K562 (cell line): Measurements from ENCODE around the gene FKBP2. TPM values are rescaled to one million over a fixed set of nuclear protein-coding genes. Genes with fewer than 3 reads are reported as not detected.

Source experiments
- ATF2 ChIP-seq: sonication (generic); formaldehyde crosslinking; IDR thresholded peaks from 2 replicates; pipeline ENCODE4 v1.8.1; 2022; ENCODE audit warnings: missing genetic modification reagents
- CBX1 ChIP-seq: sonication (generic); IDR thresholded peaks from 2 replicates; pipeline ENCODE4 v1.6.1; 2016; ENCODE audit warnings: antibody characterized with exemption, low read depth, mild to moderate bottlenecking
- CHCHD3 ChIP-seq: fragments of 250-450 bp; sonication (Bioruptor Pico); IDR thresholded peaks from 2 replicates; pipeline ENCODE4 v2.1.2; 2022; ENCODE audit warnings: mild to moderate bottlenecking
- HBP1 ChIP-seq: fragments of 450-650 bp; formaldehyde crosslinking; IDR thresholded peaks from 2 replicates; pipeline ENCODE4 v1.4.0; 2022; ENCODE audit warnings: missing genetic modification characterization
- HNRNPL ChIP-seq: fragments of 200-400 bp; formaldehyde crosslinking; IDR thresholded peaks from 2 replicates; pipeline ENCODE4 v1.6.1; 2017; ENCODE audit warnings: low read depth, mild to moderate bottlenecking, low read length
- JUNB ChIP-seq: fragments of 450-650 bp; formaldehyde crosslinking; conservative IDR thresholded peaks from 2 replicates; pipeline ENCODE4 v1.4.0; 2020; ENCODE audit warnings: mild to moderate bottlenecking
- KDM2B ChIP-seq: fragments of 250-450 bp; sonication (Bioruptor Pico); IDR thresholded peaks from 2 replicates; pipeline ENCODE4 v1.8.0; 2021; ENCODE audit warnings: mild to moderate bottlenecking, moderate library complexity
- KDM4B ChIP-seq, 2 experiments: fragments of 450-650 bp in 1 of 2; sonication (generic) in 1 of 2; IDR thresholded peaks; 2 replicates each; pipeline ENCODE4 v1.6.1; 2016 to 2017; ENCODE audit warnings: borderline replicate concordance in 2 of 2, antibody characterized with exemption in 1 of 2, low read depth in 1 of 2, mild to moderate bottlenecking in 1 of 2
- NONO ChIP-seq, 2 experiments: fragments of 200-400 bp in 1 of 2; fragments of 450-650 bp in 1 of 2; formaldehyde crosslinking in 1 of 2; IDR thresholded peaks; 2 replicates each; pipeline ENCODE4 v1.6.1; 2017; ENCODE audit warnings: low read depth in 2 of 2, mild to moderate bottlenecking in 2 of 2, moderate library complexity in 2 of 2, low read length in 1 of 2
- RNF219 ChIP-seq: fragments of 250-450 bp; sonication (Bioruptor Pico); IDR thresholded peaks from 2 replicates; pipeline ENCODE4 v1.5.0; 2022; ENCODE audit warnings: mild to moderate bottlenecking
- ZBTB12 ChIP-seq: fragments of 250-450 bp; sonication (Bioruptor Pico); IDR thresholded peaks from 2 replicates; pipeline ENCODE4 v1.4.0; 2020
- ZNF384 ChIP-seq: IDR thresholded peaks from 2 replicates; pipeline ENCODE4 v1.6.1; 2012; ENCODE audit warnings: low read depth, low read length, improper control_type of control experiment
- ZNF518B ChIP-seq: fragments of 250-450 bp; sonication (Bioruptor Pico); IDR thresholded peaks from 2 replicates; pipeline ENCODE4 v1.5.0; 2021; ENCODE audit warnings: mild to moderate bottlenecking, moderate library complexity
- polyA plus RNA-seq, 8 experiments: library from polyadenylated mRNA; depleted of rRNA in 4 of 8; stranded (reverse) in 5 of 8; unstranded in 3 of 8; fragments of >200 nt; fragmentation: Nextera tagmentation in 2 of 8; fragmentation: Illumina TruSeq in 1 of 8; extraction: Ambion mirVana in 2 of 8; extraction: Trizol in 1 of 8; gene quantifications; 2 replicates each; pipeline versions ENCODE4 v1.2.1 to v1.2.3, GENCODE V29; 2011 to 2014; ENCODE audit warnings: inconsistent platforms in 1 of 8, missing spikeins in 1 of 8
- total RNA-seq, 7 experiments: library from RNA; depleted of rRNA in 6 of 7; stranded (reverse); fragments of >200 nt in 6 of 7; fragmentation: Illumina TruSeq in 2 of 7; extraction: Trizol in 2 of 7; gene quantifications; 2 replicates each; pipeline versions ENCODE4 v1.2.1 to v1.2.3, GENCODE V29; 2011 to 2021; ENCODE audit warnings: low replicate concordance in 1 of 7

The FKBP2 gene
- total and polyA plus RNA-seq, 9 of the 15 experiments (the other 6 are each of a cell fraction or from before 2014, with no cell fraction given): 3.5 to 151 (median 58.1) TPM

- no peak for TF ChIP-seq HBP1 (CRISPR knock-in tag)
- TF ChIP-seq JUNB (CRISPR knock-in tag): no peak
- TF ChIP-seq ATF2: no peak
- no peak for TF ChIP-seq ZNF384
- TF ChIP-seq ZNF518B (CRISPR knock-in tag): no peak
- TF ChIP-seq ZBTB12 (CRISPR knock-in tag): peak; percentile 35; the same call in 1 of the 2 replicates
- TF ChIP-seq NONO (IDR thresholded peaks at IDR 0.05; ENCODE audit: low read depth in 2 of 2, low read length in 1 of 2): 0 out of 4 replicates have a peak, but pooled peaks of 1 of the 2 experiments have one; percentile 18
- peak; percentile 66 for TF ChIP-seq CBX1
- no peak for TF ChIP-seq RNF219 (CRISPR knock-in tag)
- TF ChIP-seq KDM4B (IDR thresholded peaks at IDR 0.05; ENCODE audit: borderline replicate concordance in 2 of 2, low read depth in 1 of 2): peak in 1 of 2 experiments; percentile 47; a peak in 1 of 4 replicates
- 0 out of 2 replicates have a peak, but pooled peaks have one; percentile 37 for TF ChIP-seq HNRNPL
- TF ChIP-seq KDM2B: no peak
- TF ChIP-seq CHCHD3 (CRISPR knock-in tag): no peak
Observed at GRCh38 chr11:64206457-64207255, 34.2 kb upstream of the FKBP2 start, which contains the start of gene FERMT3 (continued).
